ENCODE results near the gene IRX1. TPM values are rescaled to one million over a fixed set of nuclear protein-coding genes. Genes with fewer than 3 reads are reported as not detected.

Gene IRX1
- total RNA-seq, 1 experiment from 2014 or later, result 4.1 TPM

DNA sequence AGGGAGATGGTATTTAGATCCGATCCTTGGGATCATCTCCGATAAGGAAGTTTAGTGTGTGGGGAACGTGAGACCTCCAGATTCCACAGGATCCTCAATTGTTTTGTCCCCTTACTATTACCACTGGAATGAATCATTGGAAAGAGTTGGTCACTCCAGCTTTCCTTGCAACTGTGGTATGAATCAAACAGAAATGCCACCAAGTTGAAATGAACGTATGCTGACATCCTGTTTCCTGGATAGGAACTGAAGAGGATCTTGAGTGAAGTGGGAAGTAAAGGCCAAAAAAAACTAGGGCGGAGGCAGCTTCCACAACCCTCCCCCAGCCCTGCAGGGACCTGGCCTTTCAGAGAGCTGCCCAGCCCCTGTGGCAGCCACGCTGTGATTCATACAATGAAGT is 23.9 kb downstream of the IRX1 start:
- H3K23me2 ChIP-seq (ENCODE audit: insufficient read length, low read depth, low read length, poor library complexity, severe bottlenecking), result no peaks in the 10 kb centered on the region
- no peak overlapping the region for H2BK12ac ChIP-seq (ENCODE audit: insufficient read length, low read depth, low read length)
- Mint-ChIP-seq H3K4me1 (no peaks in the 10 kb centered on the region), H3K27ac (no peak overlapping the region), H3K4me3 (no peak overlapping the region), H3K9me3 (peaks cover under 1 to 3% of the 10 kb centered on the region in 2 experiments; a peak in 2 of 5 replicates), H3K36me3 (ENCODE audit: insufficient read depth in 1 of 3, low read depth in 3 of 3) (peaks cover 0 to 3% (median 0%) of the 10 kb centered on the region in 3 experiments; a peak in 4 of 7 replicates), H3K27me3 (ENCODE audit: low read depth) (peaks cover 2% of the 10 kb centered on the region; the same call in 1 of the 2 replicates)
- H3K18ac ChIP-seq (ENCODE audit: insufficient read length, low read depth, low read length), result no peak overlapping the region
- DNase-seq, result no peak
- no peak overlapping the region for H3K23ac ChIP-seq (ENCODE audit: insufficient read length, low read depth, low read length)
- H3K9ac ChIP-seq (ENCODE audit: extremely low read depth, insufficient read length, low read length), result no peak overlapping the region
- no peak overlapping the region for H3K14ac ChIP-seq (ENCODE audit: insufficient read depth, low read length)
- H2BK5ac ChIP-seq (ENCODE audit: insufficient read length, low read length), result no peak overlapping the region
- H3K9me3 ChIP-seq (ENCODE audit: control insufficient read depth, low read depth, low read length), result no peaks in the 10 kb centered on the region
- H3K4me2 ChIP-seq (ENCODE audit: insufficient read depth, insufficient read length, low read length), result no peak overlapping the region
- H3K27me3 ChIP-seq (ENCODE audit: insufficient read depth, low read length), result no peaks in the 10 kb centered on the region
- no peak overlapping the region for H3K4ac ChIP-seq (ENCODE audit: low read depth, low read length)
- TF ChIP-seq, protein P1, sequence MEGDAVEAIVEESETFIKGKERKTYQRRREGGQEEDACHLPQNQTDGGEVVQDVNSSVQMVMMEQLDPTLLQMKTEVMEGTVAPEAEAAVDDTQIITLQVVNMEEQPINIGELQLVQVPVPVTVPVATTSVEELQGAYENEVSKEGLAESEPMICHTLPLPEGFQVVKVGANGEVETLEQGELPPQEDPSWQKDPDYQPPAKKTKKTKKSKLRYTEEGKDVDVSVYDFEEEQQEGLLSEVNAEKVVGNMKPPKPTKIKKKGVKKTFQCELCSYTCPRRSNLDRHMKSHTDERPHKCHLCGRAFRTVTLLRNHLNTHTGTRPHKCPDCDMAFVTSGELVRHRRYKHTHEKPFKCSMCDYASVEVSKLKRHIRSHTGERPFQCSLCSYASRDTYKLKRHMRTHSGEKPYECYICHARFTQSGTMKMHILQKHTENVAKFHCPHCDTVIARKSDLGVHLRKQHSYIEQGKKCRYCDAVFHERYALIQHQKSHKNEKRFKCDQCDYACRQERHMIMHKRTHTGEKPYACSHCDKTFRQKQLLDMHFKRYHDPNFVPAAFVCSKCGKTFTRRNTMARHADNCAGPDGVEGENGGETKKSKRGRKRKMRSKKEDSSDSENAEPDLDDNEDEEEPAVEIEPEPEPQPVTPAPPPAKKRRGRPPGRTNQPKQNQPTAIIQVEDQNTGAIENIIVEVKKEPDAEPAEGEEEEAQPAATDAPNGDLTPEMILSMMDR (conservative IDR thresholded peaks at IDR 0.05), result no peak
- no peak overlapping the region for H3K56ac ChIP-seq (ENCODE audit: insufficient read length, low read depth, low read length)
- no peak overlapping the region for H2AK5ac ChIP-seq (ENCODE audit: insufficient read length, low read length)
- no peak overlapping the region for H3T11ph ChIP-seq (ENCODE audit: low read length)
- no peak overlapping the region for H4K8ac ChIP-seq (replicated peaks; ENCODE audit: insufficient read length, low read depth, low read length)
- no peak overlapping the region for H3K27ac ChIP-seq (ENCODE audit: insufficient read length, low read depth, low read length)
- H4K5ac ChIP-seq (ENCODE audit: insufficient read length, low read depth, low read length), result no peak overlapping the region
- H3K4me1 ChIP-seq (ENCODE audit: insufficient read depth, low read length), result no peaks in the 10 kb centered on the region
- H3K79me1 ChIP-seq (ENCODE audit: insufficient read depth, low read depth, low read length, poor library complexity, severe bottlenecking), result no peaks in the 10 kb centered on the region
- WGBS (ENCODE audit: extremely low coverage, insufficient read length, low lambda C conversion rate), result no CpG with 5 or more reads among the region's 6 CpGs
- H2BK15ac ChIP-seq (ENCODE audit: low read depth, low read length), result no peak overlapping the region
- H2BK120ac ChIP-seq (ENCODE audit: low read depth, low read length, poor library complexity, severe bottlenecking), result no peak overlapping the region
- H4K20me1 ChIP-seq (ENCODE audit: control insufficient read depth, insufficient read depth, insufficient read length), result no peaks in the 10 kb centered on the region
- no peak overlapping the region for H4K91ac ChIP-seq (ENCODE audit: insufficient read length, low read depth, low read length)
- H2BK20ac ChIP-seq (ENCODE audit: low read depth, low read length, poor library complexity, severe bottlenecking), result no peak overlapping the region
- no peaks in the 10 kb centered on the region for H3K79me2 ChIP-seq (ENCODE audit: insufficient read depth, low read length)
- H2AFZ ChIP-seq (ENCODE audit: low read length), result no peak overlapping the region

All from H9 (cell line).